ENCODE data around the gene CADPS. TPM values are rescaled to one million over a fixed set of nuclear protein-coding genes. Genes with fewer than 3 reads are reported as not detected.
A peak's percentile ranks its signal among the peaks of the same experiment; 100 is the strongest.

CADPS gene
- total and polyA plus RNA-seq, 11 donors: 3.6 to 37.8 (median 12.9) TPM

- 2 to 5% (median 3%) methylated on average over 21 of the region's 21 CpGs for WGBS, 4 donors
- TF ChIP-seq POLR2A (IDR thresholded peaks at IDR 0.05): no peak
- no peak for TF ChIP-seq CTCF (IDR thresholded peaks at IDR 0.05)
Measured at GRCh38 chr3:62379321-62379798, 495.9 kb downstream of the CADPS start.

GRCh38 chr3:62378921-62379320 lies 496.3 kb downstream of the CADPS start:
- Histone ChIP-seq H3K4me3 (no peak overlapping the region), H3K27me3 (peaks cover 40 to 93% (median 83%) of the 10 kb centered on the region in 9 donors), H3K4me1 (peaks cover 0 to 21% (median 4%) of the 10 kb centered on the region in 12 donors), H3K36me3 (no peaks in the 10 kb centered on the region), H3K9me3 (no peaks in the 10 kb centered on the region), H3K27ac (no peak overlapping the region)
- no peak for ATAC-seq
- TF ChIP-seq CTCF (IDR thresholded peaks at IDR 0.05) (no peak), POLR2A (IDR thresholded peaks at IDR 0.05) (no peak)
- intact Hi-C loops (cut with DNase I): no loop called here
- WGBS, 4 donors: 3 to 5% (median 4%) methylated on average over 14 of the region's 14 CpGs
- no peak for DNase-seq

More at GRCh38 chr3:62379321-62379798, 495.9 kb downstream of the CADPS start:
- intact Hi-C loops (cut with DNase I): no loop called here
- peaks cover 37 to 91% (median 79%) of the 10 kb centered on the region in 9 donors for H3K27me3 ChIP-seq
- no peaks in the 10 kb centered on the region for H3K9me3 ChIP-seq
- no peak for ATAC-seq
- peaks cover 0 to 17% (median 3%) of the 10 kb centered on the region in 12 donors for H3K4me1 ChIP-seq
- H3K27ac ChIP-seq: no peak overlapping the region
- DNase-seq: no peak
- H3K36me3 ChIP-seq: no peaks in the 10 kb centered on the region
- no peak overlapping the region for H3K4me3 ChIP-seq

- Histone ChIP-seq H3K4me1 (peaks cover 0 to 27% (median 6%) of the 10 kb centered on the region in 12 donors), H3K36me3 (no peaks in the 10 kb centered on the region), H3K27me3 (peaks cover 46 to 98% (median 89%) of the 10 kb centered on the region in 9 donors), H3K27ac (no peak overlapping the region), H3K9me3 (no peaks in the 10 kb centered on the region), H3K4me3 (no peak overlapping the region)
- WGBS, 4 donors: 3 to 8% (median 3%) methylated on average over 13 to 29 of the region's 29 CpGs
- no peak for DNase-seq
- TF ChIP-seq POLR2A (IDR thresholded peaks at IDR 0.05): no peak
- TF ChIP-seq CTCF (IDR thresholded peaks at IDR 0.05): no peak
- intact Hi-C loops (cut with DNase I): no loop called here
- no peak for ATAC-seq
Measured at GRCh38 chr3:62378311-62378789, 496.9 kb downstream of the CADPS start.

- Histone ChIP-seq H3K4me3 (peak overlapping the region in 1 of 12 donors; percentile 5), H3K9me3 (no peaks in the 10 kb centered on the region), H3K27me3 (peaks cover 55 to 100% (median 97%) of the 10 kb centered on the region in 9 donors), H3K27ac (no peak overlapping the region), H3K36me3 (no peaks in the 10 kb centered on the region), H3K4me1 (peaks cover 0 to 38% (median 6%) of the 10 kb centered on the region in 12 donors)
- 20 to 29% (median 24%) methylated on average over 38 to 65 of the region's 65 CpGs for WGBS, 4 donors
- DNase-seq (no peak), ATAC-seq (no peak)
- intact Hi-C loops (cut with DNase I): no loop called here
- TF ChIP-seq CTCF (IDR thresholded peaks at IDR 0.05) (no peak), POLR2A (IDR thresholded peaks at IDR 0.05) (no peak)
Measured at GRCh38 chr3:62376906-62377877, 498.0 kb downstream of the CADPS start.
